ENCODE measurements around the gene LRBA. TPM values are rescaled to one million over a fixed set of nuclear protein-coding genes. Genes with fewer than 3 reads are reported as not detected.

Gene LRBA
- total RNA-seq, 1 experiment from 2014 or later: 77.4 TPM

DNA sequence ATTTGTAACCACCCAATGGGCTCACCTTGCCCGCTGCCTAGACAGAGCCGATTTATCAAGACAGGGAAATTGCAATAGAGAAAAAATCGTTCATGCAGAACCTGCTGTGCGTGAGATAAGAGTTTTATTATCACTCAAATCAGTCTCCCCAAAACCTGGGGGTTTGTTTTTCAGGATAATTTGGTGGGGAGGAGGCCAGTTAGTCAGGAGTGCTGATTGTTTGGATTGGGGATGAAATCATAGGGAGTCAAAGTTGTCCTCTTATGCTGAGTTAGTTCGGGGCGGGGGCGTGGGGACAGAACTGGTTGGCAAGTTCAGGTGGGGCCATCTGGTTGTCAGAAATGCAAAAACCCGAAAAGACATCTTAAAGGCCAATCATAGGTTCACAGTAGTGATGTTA lies 230.1 kb downstream of the LRBA start:
- CTCF ChIA-PET: no interaction called here
- Histone ChIP-seq H3K36me3 (ENCODE audit: low read depth) (no peaks in the 10 kb centered on the region), H3K9me3 (ENCODE audit: insufficient read depth, low read depth) (no peaks in the 10 kb centered on the region), H3K4me1 (replicated peaks; ENCODE audit: insufficient read depth) (no peaks in the 10 kb centered on the region), H4K20me1 (ENCODE audit: insufficient read depth) (no peaks in the 10 kb centered on the region), H3K4me2 (no peak overlapping the region), H3K9me2 (ENCODE audit: insufficient read depth) (no peaks in the 10 kb centered on the region), H3K79me2 (ENCODE audit: low read depth) (no peaks in the 10 kb centered on the region), H2AFZ (no peak overlapping the region), H3K27me3 (ENCODE audit: insufficient read depth, low read depth) (no peaks in the 10 kb centered on the region), H3K27ac (no peak overlapping the region), H3K4me3 (no peak overlapping the region), H3F3A (ENCODE audit: insufficient read depth, low read depth) (no peaks in the 10 kb centered on the region)
- POLR2A ChIA-PET (ENCODE audit: unreplicated experiment): no interaction called here
- no TSS peak for BruUV-seq (replicated peaks)
- intact Hi-C loops (cut with micrococcal nuclease; ENCODE audit: unreplicated experiment): no loop called here
- TF ChIP-seq, protein P1, sequence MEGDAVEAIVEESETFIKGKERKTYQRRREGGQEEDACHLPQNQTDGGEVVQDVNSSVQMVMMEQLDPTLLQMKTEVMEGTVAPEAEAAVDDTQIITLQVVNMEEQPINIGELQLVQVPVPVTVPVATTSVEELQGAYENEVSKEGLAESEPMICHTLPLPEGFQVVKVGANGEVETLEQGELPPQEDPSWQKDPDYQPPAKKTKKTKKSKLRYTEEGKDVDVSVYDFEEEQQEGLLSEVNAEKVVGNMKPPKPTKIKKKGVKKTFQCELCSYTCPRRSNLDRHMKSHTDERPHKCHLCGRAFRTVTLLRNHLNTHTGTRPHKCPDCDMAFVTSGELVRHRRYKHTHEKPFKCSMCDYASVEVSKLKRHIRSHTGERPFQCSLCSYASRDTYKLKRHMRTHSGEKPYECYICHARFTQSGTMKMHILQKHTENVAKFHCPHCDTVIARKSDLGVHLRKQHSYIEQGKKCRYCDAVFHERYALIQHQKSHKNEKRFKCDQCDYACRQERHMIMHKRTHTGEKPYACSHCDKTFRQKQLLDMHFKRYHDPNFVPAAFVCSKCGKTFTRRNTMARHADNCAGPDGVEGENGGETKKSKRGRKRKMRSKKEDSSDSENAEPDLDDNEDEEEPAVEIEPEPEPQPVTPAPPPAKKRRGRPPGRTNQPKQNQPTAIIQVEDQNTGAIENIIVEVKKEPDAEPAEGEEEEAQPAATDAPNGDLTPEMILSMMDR (conservative IDR thresholded peaks at IDR 0.05): no peak
- no peak for TF ChIP-seq EZH2 (IDR thresholded peaks at IDR 0.05; ENCODE audit: low read depth)
- no peak for DNase-seq

DNA sequence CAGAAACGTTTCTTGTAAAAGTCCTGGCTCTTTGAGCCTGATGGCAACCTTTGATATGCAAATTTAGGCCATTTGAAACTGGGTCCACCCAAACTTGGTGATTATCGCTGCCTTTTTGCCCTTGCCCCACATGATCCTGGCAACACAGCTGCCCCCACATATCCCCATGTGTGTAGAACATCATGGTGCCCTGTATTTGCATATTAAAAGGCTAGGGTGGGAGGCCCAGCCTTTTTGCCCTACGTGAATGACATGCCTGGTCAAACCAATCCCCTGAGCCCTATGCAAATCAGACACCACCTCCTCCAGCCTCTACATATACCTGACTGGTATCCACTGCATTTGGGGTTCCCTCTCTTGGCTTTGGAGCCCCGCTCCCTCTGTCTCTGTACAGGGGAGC lies 230.8 kb downstream of the LRBA start:
- Histone ChIP-seq H3K4me2 (no peak overlapping the region), H3K27me3 (ENCODE audit: insufficient read depth, low read depth) (no peaks in the 10 kb centered on the region), H3F3A (ENCODE audit: insufficient read depth, low read depth) (no peaks in the 10 kb centered on the region), H2AFZ (no peak overlapping the region), H3K79me2 (ENCODE audit: low read depth) (no peaks in the 10 kb centered on the region), H3K36me3 (ENCODE audit: low read depth) (no peaks in the 10 kb centered on the region), H3K27ac (no peak overlapping the region), H3K4me1 (replicated peaks; ENCODE audit: insufficient read depth) (no peaks in the 10 kb centered on the region), H3K9me2 (ENCODE audit: insufficient read depth) (no peaks in the 10 kb centered on the region), H4K20me1 (ENCODE audit: insufficient read depth) (no peaks in the 10 kb centered on the region), H3K4me3 (no peak overlapping the region), H3K9me3 (ENCODE audit: insufficient read depth, low read depth) (no peaks in the 10 kb centered on the region)
- TF ChIP-seq, protein P1 (conservative IDR thresholded peaks at IDR 0.05): no peak
- TF ChIP-seq EZH2 (IDR thresholded peaks at IDR 0.05; ENCODE audit: low read depth): no peak
- ChIA-PET CTCF (no interaction called here), POLR2A (ENCODE audit: unreplicated experiment) (no interaction called here)
- no TSS peak for BruUV-seq (replicated peaks)
- intact Hi-C loops (cut with micrococcal nuclease; ENCODE audit: unreplicated experiment): no loop called here
- DNase-seq: no peak

DNA sequence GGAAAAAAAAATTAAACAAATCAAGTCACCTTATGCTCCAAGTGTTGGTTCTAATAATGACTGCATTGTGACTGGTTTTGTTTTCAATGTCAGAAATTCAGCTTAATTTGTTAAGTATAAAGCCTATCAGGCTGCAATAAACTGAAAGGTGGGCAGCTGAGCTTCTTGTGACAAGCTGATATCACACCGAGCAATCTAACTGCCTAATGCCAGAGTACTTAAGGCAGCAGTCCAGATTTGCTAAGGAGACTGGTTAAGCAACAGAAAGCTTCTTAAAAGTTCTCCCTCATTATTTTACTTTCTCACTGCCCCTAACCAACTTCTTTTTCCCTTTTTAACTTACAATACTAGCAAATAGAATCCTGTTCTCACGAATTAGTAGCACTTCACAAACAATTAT lies 232.2 kb downstream of the LRBA start:
- no peak for DNase-seq
- no peaks in the 10 kb centered on the region for H3K9me3 ChIP-seq (ENCODE audit: insufficient read depth, low read depth)
- ChIA-PET POLR2A (ENCODE audit: unreplicated experiment) (no interaction called here), CTCF (interaction anchor here (0.7 kb wide), 1 partner anchor 9 kb away, joined by 5 read pairs; no protein-coding TSS in a partner anchor)
- H3K9me2 ChIP-seq (ENCODE audit: insufficient read depth): no peaks in the 10 kb centered on the region
- no peaks in the 10 kb centered on the region for H3K36me3 ChIP-seq (ENCODE audit: low read depth)
- H2AFZ ChIP-seq: no peak overlapping the region
- no peak overlapping the region for H3K4me3 ChIP-seq
- H4K20me1 ChIP-seq (ENCODE audit: insufficient read depth): no peaks in the 10 kb centered on the region
- intact Hi-C loops (cut with micrococcal nuclease; ENCODE audit: unreplicated experiment): no loop called here
- H3K4me2 ChIP-seq: no peak overlapping the region
- no TSS peak for BruUV-seq (replicated peaks)
- no peaks in the 10 kb centered on the region for H3K27me3 ChIP-seq (ENCODE audit: insufficient read depth, low read depth)
- no peaks in the 10 kb centered on the region for H3F3A ChIP-seq (ENCODE audit: insufficient read depth, low read depth)
- no peaks in the 10 kb centered on the region for H3K79me2 ChIP-seq (ENCODE audit: low read depth)
- TF ChIP-seq, protein P1 (conservative IDR thresholded peaks at IDR 0.05): no peak
- no peak for TF ChIP-seq EZH2 (IDR thresholded peaks at IDR 0.05; ENCODE audit: low read depth)
- H3K4me1 ChIP-seq (replicated peaks; ENCODE audit: insufficient read depth): no peaks in the 10 kb centered on the region
- H3K27ac ChIP-seq: no peak overlapping the region

All from PC-9 (cell line).